ENCODE measurements around the gene CACNG3.

GRCh38 chr16:24206926-24207325, 49.2 kb upstream of the CACNG3 start:
- no peak for TF ChIP-seq POLR2AphosphoS5 (IDR thresholded peaks at IDR 0.05; ENCODE audit: insufficient read depth in 1 of 2, low read depth in 1 of 2)
- TF ChIP-seq, protein P1, sequence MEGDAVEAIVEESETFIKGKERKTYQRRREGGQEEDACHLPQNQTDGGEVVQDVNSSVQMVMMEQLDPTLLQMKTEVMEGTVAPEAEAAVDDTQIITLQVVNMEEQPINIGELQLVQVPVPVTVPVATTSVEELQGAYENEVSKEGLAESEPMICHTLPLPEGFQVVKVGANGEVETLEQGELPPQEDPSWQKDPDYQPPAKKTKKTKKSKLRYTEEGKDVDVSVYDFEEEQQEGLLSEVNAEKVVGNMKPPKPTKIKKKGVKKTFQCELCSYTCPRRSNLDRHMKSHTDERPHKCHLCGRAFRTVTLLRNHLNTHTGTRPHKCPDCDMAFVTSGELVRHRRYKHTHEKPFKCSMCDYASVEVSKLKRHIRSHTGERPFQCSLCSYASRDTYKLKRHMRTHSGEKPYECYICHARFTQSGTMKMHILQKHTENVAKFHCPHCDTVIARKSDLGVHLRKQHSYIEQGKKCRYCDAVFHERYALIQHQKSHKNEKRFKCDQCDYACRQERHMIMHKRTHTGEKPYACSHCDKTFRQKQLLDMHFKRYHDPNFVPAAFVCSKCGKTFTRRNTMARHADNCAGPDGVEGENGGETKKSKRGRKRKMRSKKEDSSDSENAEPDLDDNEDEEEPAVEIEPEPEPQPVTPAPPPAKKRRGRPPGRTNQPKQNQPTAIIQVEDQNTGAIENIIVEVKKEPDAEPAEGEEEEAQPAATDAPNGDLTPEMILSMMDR (IDR thresholded peaks at IDR 0.05), result no peak
- no peak for TF ChIP-seq POLR2A (IDR thresholded peaks at IDR 0.05)
